BE2C (cell line): ENCODE data around the gene CD164L2.
A peak's percentile ranks its signal among the peaks of the same experiment; 100 is the strongest.

Source experiments
- DNase-seq: peaks from one replicate; pipeline ENCODE4 v3.0.0-alpha.2; 2020
- H3K27me3 ChIP-seq: fragments of 250-450 bp; sonication (Bioruptor Pico); 2 replicates; pipeline ENCODE4 v1.5.1; 2020; ENCODE audit warnings: mild to moderate bottlenecking
- H3K36me3 ChIP-seq: fragments of 250-450 bp; sonication (Bioruptor Pico); 2 replicates; pipeline ENCODE4 v1.5.1; 2020; ENCODE audit warnings: mild to moderate bottlenecking
- H3K4me1 ChIP-seq: fragments of 250-450 bp; sonication (Bioruptor Pico); 2 replicates; pipeline ENCODE4 v1.5.1; 2020
- H3K4me3 ChIP-seq: 2 replicates; pipeline ENCODE4 v1.5.1; 2011; ENCODE audit warnings: low read depth, low read length
- H3K9me3 ChIP-seq: fragments of 250-450 bp; sonication (Bioruptor Pico); 2 replicates; pipeline ENCODE4 v1.5.1; 2020
- TF ChIP-seq, protein P1 (sequence below): IDR thresholded peaks from 2 replicates; pipeline ENCODE4 v1.5.1; 2012; ENCODE audit warnings: mild to moderate bottlenecking, low read depth, low read length

The CD164L2 gene

GRCh38 chr1:27358038-27358927 lies 24.9 kb downstream of the CD164L2 start:
- H3K27me3 ChIP-seq, result no peaks in the 10 kb centered on the region
- DNase-seq, result no peak
- H3K36me3 ChIP-seq, result no peaks in the 10 kb centered on the region

DNA sequence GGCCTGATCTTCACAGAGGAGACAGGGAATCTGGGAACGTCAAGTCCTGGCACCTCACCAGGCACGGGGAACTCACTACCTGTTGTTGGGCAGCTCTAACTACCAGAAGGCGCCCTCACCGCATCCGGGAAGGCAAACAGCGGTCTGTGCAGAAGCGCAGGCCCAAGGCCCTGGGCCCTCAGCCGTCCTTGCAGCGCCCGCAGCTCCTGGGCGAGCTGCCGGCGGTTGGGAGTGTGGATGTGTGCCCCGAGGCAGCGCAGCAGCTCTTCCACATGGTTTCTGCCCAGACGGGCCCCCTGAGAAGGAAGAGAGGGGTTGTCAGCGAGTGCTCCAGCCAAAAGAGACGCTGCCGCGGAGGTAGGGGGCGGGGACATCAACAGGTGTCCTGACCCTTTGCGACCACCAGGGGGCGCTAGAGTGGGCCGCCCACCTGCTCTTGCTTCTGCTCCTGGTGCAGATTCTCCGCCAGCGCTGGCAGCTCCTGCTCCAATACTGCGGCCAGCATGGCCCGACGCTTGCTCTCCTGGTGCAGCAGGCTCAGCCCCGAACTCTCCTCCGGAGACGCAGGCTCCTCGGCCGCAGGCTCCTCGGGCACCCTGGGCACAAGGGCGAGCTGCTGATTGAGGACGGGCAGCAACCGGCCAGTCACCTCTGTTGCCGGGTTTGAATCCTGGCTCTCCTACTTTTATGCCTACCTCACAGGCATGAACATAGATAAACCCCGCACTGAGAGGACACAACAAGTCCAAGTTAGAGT lies 25.7 kb downstream of the CD164L2 start:
- TF ChIP-seq, protein P1, sequence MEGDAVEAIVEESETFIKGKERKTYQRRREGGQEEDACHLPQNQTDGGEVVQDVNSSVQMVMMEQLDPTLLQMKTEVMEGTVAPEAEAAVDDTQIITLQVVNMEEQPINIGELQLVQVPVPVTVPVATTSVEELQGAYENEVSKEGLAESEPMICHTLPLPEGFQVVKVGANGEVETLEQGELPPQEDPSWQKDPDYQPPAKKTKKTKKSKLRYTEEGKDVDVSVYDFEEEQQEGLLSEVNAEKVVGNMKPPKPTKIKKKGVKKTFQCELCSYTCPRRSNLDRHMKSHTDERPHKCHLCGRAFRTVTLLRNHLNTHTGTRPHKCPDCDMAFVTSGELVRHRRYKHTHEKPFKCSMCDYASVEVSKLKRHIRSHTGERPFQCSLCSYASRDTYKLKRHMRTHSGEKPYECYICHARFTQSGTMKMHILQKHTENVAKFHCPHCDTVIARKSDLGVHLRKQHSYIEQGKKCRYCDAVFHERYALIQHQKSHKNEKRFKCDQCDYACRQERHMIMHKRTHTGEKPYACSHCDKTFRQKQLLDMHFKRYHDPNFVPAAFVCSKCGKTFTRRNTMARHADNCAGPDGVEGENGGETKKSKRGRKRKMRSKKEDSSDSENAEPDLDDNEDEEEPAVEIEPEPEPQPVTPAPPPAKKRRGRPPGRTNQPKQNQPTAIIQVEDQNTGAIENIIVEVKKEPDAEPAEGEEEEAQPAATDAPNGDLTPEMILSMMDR, result peak; percentile 69
- Histone ChIP-seq H3K36me3 (no peaks in the 10 kb centered on the region), H3K4me1 (no peaks in the 10 kb centered on the region), H3K4me3 (no peak overlapping the region), H3K9me3 (no peaks in the 10 kb centered on the region), H3K27me3 (no peaks in the 10 kb centered on the region)
- DNase-seq, result peak; percentile 68

More at GRCh38 chr1:27358038-27358927, 24.9 kb downstream of the CD164L2 start:
- no peaks in the 10 kb centered on the region for H3K4me1 ChIP-seq
- TF ChIP-seq, protein P1, result no peak
- H3K4me3 ChIP-seq, result no peak overlapping the region
- H3K9me3 ChIP-seq, result no peaks in the 10 kb centered on the region

DNA sequence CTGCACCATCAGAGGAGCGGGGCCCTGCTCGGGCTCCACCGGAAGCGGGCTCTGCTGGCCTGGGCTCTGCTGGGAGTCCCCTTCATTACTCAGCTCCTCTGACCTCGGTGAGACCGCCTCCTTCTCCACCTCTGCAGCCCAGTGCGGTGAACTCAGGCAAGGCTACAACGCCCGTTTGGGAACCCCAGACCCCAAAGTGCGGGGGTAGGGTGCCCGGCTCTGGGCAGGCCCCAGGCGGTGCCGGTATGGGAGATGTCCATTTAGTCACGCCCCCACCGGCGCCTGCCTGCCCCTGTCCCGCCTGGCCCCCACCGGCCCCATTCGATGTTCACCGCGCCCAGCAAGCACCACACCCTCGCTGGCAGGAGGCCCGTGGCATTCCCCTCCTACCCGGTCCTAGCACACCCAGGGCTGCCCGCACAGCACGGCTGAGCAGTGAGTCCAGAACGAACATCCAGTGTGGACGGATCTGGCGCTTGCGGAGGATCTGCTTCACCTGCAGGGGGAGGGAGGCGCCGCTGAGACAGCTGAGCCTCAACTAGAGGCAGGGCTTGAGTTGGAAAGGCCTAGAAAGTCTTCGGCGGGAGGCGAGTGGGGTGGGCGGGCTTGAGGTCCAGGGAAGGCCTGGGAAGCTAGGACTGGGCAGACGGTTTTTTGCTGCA lies 26.4 kb downstream of the CD164L2 start:
- H3K27me3 ChIP-seq, result no peaks in the 10 kb centered on the region
- H3K4me3 ChIP-seq, result no peak overlapping the region
- TF ChIP-seq, protein P1, result no peak
- DNase-seq, result no peak
- H3K36me3 ChIP-seq, result no peaks in the 10 kb centered on the region
- no peaks in the 10 kb centered on the region for H3K9me3 ChIP-seq
- no peaks in the 10 kb centered on the region for H3K4me1 ChIP-seq

DNA sequence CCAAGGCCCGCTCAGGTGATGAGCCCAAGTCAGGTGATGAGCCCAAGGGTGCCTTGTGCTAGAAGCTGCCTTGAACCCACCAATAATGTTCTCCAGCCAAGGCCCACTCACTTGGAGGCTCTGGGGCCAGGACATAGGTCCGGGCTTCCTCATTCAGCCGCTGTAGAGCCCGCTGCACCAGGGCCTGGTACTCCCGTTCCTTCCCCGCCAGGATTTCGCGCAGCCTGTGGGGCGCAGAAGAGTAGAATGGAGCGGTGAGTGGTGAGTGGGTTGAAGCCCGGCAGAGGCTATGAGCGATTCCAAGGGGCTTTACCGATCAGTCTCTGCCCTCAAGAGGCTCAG lies 26.9 kb downstream of the CD164L2 start:
- Histone ChIP-seq H3K9me3 (no peaks in the 10 kb centered on the region), H3K36me3 (no peaks in the 10 kb centered on the region), H3K27me3 (no peaks in the 10 kb centered on the region), H3K4me1 (no peaks in the 10 kb centered on the region), H3K4me3 (no peak overlapping the region)
- TF ChIP-seq, protein P1, result no peak
- DNase-seq, result no peak

GRCh38 chr1:27355683-27356082 lies 27.4 kb downstream of the CD164L2 start:
- no peak overlapping the region for H3K4me3 ChIP-seq
- no peak for DNase-seq
- no peaks in the 10 kb centered on the region for H3K9me3 ChIP-seq
- no peaks in the 10 kb centered on the region for H3K36me3 ChIP-seq
- H3K4me1 ChIP-seq, result no peaks in the 10 kb centered on the region
- H3K27me3 ChIP-seq, result no peaks in the 10 kb centered on the region
- TF ChIP-seq, protein P1, result no peak
